ENCODE results near the gene BCOR.

BCOR gene

GRCh38 chrX:40019541-40019940, 78.2 kb downstream of the BCOR start:
- no peak for DNase-seq (ENCODE audit: low spot score)

GRCh38 chrX:40018041-40018440, 79.7 kb downstream of the BCOR start:
- no peak for DNase-seq (ENCODE audit: low spot score)

- no peak for DNase-seq (ENCODE audit: low spot score)
Measured at GRCh38 chrX:40016749-40017148, 81.0 kb downstream of the BCOR start.

GRCh38 chrX:40015693-40016092, 82.1 kb downstream of the BCOR start:
- DNase-seq (ENCODE audit: low spot score): no peak

DNA sequence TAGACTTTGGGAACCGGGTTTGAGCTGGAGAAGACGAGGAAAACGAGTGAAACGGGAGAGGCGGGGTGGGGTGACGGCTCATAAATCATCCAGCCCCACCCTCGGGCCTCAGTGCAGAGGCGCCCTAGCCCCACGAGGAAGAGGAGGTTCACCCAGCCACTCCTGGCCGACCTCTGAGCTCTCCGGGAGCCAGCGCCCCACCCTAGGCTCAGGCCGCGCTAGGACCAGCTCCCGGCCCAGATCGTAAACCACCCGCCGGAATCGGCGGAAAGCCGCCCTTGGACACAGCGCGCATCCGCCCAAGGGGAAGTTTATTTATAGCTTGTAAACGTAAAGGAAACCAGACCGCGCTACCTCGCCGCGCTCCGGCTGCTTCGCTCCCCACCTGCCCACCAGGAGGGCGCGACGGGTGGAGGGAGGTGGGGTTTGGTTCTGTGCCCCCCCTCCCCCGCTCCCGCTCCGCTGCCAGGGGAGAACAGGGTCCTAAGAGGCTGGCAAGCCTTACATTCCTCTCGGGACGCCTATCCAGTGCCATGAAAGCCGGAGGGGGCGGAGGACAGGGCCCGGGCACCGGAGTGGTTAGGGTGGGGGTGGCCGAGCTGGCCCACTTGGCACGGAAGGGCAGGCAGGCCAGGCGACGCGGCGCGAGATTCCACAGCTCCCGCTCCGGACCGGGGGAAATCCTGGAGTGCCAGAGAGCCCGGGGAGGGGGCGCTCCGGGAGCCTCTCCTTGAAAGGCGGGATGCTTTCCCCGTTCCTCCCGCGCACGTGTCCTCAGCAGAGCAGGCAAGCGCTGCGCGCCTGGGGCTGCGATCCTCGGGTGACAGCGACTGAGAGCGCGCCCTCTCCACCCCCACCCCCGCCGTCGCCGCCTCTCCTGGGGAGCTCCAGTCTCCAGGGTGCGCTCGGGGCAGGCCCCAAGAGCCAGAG, 84.2 kb downstream of the BCOR start:
- DNase-seq (ENCODE audit: low spot score): no peak

GRCh38 chrX:40012868-40013265, 84.9 kb downstream of the BCOR start:
- DNase-seq (ENCODE audit: low spot score): no peak

GRCh38 chrX:40012039-40012867, 85.5 kb downstream of the BCOR start:
- DNase-seq (ENCODE audit: low spot score): no peak

- DNase-seq (ENCODE audit: low spot score): no peak
Measured at GRCh38 chrX:40011322-40012038, 86.3 kb downstream of the BCOR start.

DNA sequence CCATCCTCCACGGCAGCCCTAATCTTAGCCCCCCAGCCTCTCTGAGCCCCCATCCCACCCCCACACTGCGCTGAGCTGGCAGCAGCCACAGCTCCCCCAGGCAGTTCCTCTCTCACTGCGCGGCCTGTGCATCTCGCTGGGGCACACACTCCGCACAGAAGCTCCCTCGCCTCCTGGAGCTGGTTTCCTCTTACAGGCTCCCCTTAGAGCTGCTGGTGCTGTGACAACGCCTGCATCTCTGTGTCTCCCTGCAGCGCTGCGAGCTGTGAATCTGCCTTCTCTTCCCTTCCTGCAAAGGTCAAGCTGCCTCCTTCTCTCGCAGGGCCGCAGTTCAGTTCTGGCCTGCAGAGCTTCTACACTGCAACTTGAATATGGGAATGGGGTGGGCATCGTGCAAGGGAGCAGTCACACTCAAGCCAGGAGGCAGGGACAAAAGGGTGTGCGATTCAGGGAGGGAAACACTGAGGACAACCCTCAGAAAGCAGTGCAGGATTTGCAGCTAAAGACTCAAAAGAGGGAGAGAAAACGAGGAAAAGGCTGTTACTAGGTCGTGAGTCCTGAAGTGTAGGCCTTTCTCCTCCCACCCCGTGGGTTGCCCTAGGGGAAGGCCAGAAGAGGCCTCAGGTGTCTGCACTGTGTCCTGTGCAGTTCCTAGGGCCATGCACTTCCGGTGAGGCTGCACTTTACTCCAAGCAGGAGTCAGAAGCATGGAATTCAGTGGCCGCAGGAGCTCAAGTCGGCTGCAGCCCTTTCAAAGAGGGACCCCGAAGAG, 87.0 kb downstream of the BCOR start:
- DNase-seq (ENCODE audit: low spot score): no peak

GRCh38 chrX:40009890-40010289, 87.9 kb downstream of the BCOR start:
- DNase-seq (ENCODE audit: low spot score): no peak

GRCh38 chrX:40009462-40009851, 88.3 kb downstream of the BCOR start:
- DNase-seq (ENCODE audit: low spot score): no peak

DNA sequence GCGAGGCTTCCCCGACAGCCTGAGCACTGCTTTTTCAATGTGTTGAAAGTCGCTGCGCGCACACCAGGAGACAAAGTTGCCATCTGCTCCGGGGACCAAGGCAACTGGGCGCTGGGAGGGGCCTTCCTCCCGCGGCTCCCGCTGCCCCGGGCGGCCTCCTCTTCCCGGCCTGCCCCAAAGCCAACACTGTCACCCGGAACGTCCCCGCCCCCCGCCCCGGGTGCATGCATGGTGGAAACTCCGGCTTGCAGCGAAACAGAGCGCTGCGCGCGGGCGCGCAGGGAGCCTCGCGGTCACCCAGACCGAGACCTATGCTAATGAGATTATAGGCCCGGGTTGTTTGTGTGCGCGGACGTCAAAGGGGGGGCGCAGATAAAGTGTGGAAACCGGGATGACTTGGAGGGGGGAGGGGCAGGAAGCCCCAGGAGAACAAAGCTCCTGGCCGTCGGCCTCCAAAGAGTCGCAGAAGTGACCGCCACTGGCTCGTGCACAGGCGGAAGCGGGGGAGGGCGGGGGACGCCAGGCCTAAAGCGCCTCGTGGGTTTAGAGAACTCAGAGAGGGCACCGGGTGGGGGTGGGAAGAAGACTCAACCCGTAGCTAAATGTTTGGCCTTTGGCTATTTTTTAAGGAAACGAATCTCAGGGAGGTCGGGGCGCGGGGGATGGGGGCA, 88.8 kb downstream of the BCOR start:
- no peak for DNase-seq (ENCODE audit: low spot score)

DNA sequence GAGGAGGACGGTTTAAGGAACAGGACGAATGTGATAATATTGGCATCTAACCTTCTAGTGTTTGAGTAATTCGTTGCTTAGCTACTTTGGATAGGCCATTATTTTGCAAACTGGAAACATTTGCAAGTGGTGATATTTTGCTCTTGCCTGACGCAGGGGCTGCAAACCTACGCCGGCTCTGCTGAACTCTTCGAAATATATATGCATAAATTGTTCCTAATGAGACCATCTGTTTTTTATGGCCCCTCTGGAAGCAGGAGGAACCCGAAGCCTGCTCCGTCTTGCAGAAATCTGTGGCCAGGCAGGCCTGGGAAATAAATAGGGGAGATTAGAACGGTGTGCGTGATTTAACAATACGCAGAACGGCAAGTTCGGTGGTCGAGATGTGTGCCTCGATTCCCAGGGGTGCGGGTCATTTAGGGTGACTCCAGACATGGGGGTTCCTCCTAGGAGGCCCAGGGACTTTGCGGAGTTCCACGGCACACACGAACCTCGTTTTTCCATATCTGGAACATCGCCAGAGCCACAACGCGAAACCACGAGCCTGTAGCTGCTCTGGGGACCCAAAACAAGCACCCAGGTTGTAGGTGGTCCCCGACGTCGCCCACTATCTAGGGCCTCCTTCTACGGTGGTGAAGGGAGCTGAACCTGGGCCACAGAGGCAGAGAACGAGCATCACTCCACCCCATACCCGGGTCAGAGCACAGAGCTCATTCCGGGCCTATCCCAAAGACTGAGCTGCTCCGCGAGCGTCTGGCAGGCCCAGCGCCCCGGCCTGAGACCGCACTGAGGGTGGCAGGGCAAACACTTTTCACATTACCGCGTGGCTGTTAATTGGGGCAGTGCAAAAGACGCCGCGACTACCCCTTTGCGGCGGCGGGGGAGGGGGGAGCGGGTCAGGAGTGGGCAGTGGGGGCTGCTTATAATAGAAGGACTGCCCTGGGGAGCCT, 89.7 kb downstream of the BCOR start:
- no peak for DNase-seq (ENCODE audit: low spot score)

DNA sequence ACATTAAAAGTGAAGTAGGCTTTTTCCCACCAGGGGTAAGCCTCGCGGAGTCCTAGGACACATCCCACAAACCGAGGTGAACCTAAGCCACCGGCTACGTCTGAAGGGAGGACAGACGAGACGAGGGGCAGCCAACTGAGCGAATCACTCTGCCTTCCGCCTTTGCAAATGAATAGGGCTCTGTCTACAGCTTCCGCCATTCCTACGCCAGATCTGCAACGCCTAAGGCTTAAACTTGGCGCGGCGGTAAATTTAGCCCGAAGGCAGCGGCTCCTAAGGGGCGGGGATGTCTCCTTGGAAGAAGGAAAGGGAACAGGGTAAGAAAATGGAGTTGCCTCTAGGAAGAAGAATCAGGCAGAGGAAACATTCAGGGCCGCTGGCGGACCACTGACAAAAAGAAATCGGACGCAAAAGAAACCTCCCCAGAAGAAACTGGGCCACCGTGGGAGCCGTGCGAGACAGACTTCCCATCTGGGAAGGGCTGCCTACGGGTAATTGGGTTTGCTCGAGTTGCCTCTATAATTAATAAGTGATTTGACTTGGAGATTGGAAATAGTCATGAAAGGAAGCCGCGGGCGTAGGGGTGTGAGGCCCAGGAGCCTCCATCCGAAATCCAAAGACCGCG, 90.5 kb downstream of the BCOR start:
- DNase-seq (ENCODE audit: low spot score): no peak

- no peak for DNase-seq (ENCODE audit: low spot score)
Measured at GRCh38 chrX:40006106-40007017, 91.4 kb downstream of the BCOR start.

GRCh38 chrX:40005292-40006011, 92.3 kb downstream of the BCOR start:
- no peak for DNase-seq (ENCODE audit: low spot score)

GRCh38 chrX:40004921-40005291, 92.9 kb downstream of the BCOR start:
- no peak for DNase-seq (ENCODE audit: low spot score)

- DNase-seq (ENCODE audit: low spot score): no peak
Measured at GRCh38 chrX:40004246-40004535, 93.6 kb downstream of the BCOR start.

Data from CD4-positive, alpha-beta T cell treated with Interleukin-6 at 100 ng/mL for 8 hours (primary cell).